ENCODE measurements around the gene YDJC. TPM values are rescaled to one million over a fixed set of nuclear protein-coding genes. Genes with fewer than 3 reads are reported as not detected.
A peak's percentile ranks its signal among the peaks of the same experiment; 100 is the strongest.

The YDJC gene
- total and polyA plus RNA-seq, 9 of the 15 experiments (the other 6 are each of a cell fraction or from before 2014, with no cell fraction given), result 13.5 to 871 (median 164) TPM

DNA sequence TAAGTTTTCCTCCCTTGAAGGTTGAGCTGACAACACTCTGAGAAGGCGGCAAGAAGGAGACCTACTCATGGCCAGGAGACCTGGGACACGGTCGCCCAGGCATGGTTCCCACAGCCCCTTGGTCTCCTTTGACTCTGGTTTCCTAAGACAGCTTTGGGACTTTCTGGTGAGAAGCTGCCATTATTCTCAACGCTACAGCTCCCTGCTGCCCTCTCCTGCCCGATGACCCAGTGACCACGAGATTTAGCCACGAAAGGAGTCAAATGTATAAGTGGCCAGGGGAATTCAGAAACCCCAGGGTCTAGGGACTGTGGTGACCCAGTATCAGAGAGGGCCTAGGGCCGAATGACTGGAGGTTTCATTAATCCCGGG is 11.6 kb upstream of the YDJC start (continued):
- peak; percentile 85 to 86; a peak in 3 of 4 replicates for TF ChIP-seq RCOR1 (IDR thresholded peaks at IDR 0.05; ENCODE audit: borderline replicate concordance in 1 of 2, low read depth in 2 of 2, low read length in 2 of 2)
- TF ChIP-seq ZNF639 (CRISPR knock-in tag; conservative IDR thresholded peaks at IDR 0.05 in 1 of 2, IDR thresholded peaks at IDR 0.05 in 1 of 2), result no peak
- no peak for TF ChIP-seq POLR2A (conservative IDR thresholded peaks at IDR 0.05)
- TF ChIP-seq ETV5 (CRISPR knock-in tag; IDR thresholded peaks at IDR 0.05; ENCODE audit: low read depth), result no peak
- TF ChIP-seq HMGN3 (IDR thresholded peaks at IDR 0.05; ENCODE audit: borderline replicate concordance, extremely low read depth, insufficient read length, low read depth, low read length), result no peak
- no peak for TF ChIP-seq ZNF830 (CRISPR knock-in tag; IDR thresholded peaks at IDR 0.05)
- no peak for TF ChIP-seq TAF9B (IDR thresholded peaks at IDR 0.05; ENCODE audit: partially characterized antibody)
- TF ChIP-seq, protein P1, sequence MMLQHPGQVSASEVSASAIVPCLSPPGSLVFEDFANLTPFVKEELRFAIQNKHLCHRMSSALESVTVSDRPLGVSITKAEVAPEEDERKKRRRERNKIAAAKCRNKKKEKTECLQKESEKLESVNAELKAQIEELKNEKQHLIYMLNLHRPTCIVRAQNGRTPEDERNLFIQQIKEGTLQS (IDR thresholded peaks at IDR 0.05), result no peak
- TF ChIP-seq, protein P1 (CRISPR knock-in tag; conservative IDR thresholded peaks at IDR 0.05), result peak; percentile 90
- no peak for TF ChIP-seq NR4A1 (CRISPR knock-in tag; IDR thresholded peaks at IDR 0.05)
- TF ChIP-seq NR4A1 (tag; IDR thresholded peaks at IDR 0.05), result no peak
- TF ChIP-seq ETV6 (IDR thresholded peaks at IDR 0.05; ENCODE audit: borderline replicate concordance in 1 of 2, low read depth in 2 of 2, low read length in 1 of 2), result 0 out of 4 replicates have a peak, but pooled peaks of 1 of the 2 experiments have one; percentile 20
- no peak for TF ChIP-seq ETV6 (CRISPR knock-in tag; IDR thresholded peaks at IDR 0.05; ENCODE audit: borderline replicate concordance)
- peak; percentile 53 for TF ChIP-seq HCFC1 (IDR thresholded peaks at IDR 0.05; ENCODE audit: low read depth, low read length)
- TF ChIP-seq CBFA2T2 (conservative IDR thresholded peaks at IDR 0.05), result no peak
- TF ChIP-seq EHMT2 (IDR thresholded peaks at IDR 0.05), result no peak
- TF ChIP-seq TSHZ1 (CRISPR knock-in tag; IDR thresholded peaks at IDR 0.05), result no peak
- TF ChIP-seq MAX (CRISPR knock-in tag; IDR thresholded peaks at IDR 0.05), result no peak
- no peak for TF ChIP-seq ZNF583 (CRISPR knock-in tag; IDR thresholded peaks at IDR 0.05)
- peak; percentile 46; the same call in 1 of the 2 replicates for TF ChIP-seq ZNF384 (IDR thresholded peaks at IDR 0.05; ENCODE audit: low read depth, low read length)
- TF ChIP-seq ZZZ3 (IDR thresholded peaks at IDR 0.05), result no peak
- no peak for TF ChIP-seq NR2F6 (CRISPR knock-in tag; IDR thresholded peaks at IDR 0.05)
- no peak for TF ChIP-seq NONO (IDR thresholded peaks at IDR 0.05; ENCODE audit: low read depth in 2 of 2, low read length in 1 of 2)
- no peak for TF ChIP-seq ZNF354B (CRISPR knock-in tag; IDR thresholded peaks at IDR 0.05)

All from K562 (cell line).